Activated CD4-positive, CD25-positive, alpha-beta regulatory T cell treated with anti-CD3 and anti-CD28 coated beads, Interleukin-2, amount 50 U/mL, for 16 hours (primary cell): ENCODE data around the gene MED13L.

Experiments used
- DNase-seq: peaks from one replicate; pipeline ENCODE4 v3.0.0-alpha.2; 2020; ENCODE audit warnings: low read depth, low spot score

The MED13L gene

DNA sequence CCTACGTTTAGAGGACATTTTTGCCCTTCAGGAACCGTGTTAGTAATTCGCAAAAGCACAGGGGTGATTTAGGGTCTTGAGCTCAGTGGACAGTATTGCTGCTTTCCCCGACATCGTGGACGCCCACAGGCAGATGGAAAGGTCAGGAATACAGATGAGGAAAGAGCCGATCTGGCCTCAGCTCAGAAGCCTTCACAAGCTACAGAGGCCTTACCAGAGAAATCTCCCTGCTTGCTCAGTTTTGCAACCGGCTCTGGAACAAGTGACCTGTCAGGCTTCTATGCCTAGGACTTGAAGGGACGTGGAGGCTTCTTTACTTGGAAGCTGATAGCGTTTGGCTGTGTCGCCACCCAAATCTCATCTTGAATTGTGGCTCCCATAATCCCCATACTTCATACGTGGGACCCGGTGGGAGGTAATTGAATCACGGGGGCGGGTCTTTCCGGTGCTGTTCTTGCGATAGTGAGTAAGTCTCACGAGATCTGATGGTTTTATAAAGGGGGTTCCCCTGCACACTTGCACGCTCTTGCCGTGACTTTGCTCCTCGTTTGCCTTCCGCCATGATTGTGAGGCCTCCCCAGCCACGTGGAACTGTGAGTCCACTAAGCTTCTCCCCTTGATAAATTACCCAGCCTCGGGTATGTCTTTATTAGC is 332.5 kb downstream of the MED13L start:
- no peak for DNase-seq

DNA sequence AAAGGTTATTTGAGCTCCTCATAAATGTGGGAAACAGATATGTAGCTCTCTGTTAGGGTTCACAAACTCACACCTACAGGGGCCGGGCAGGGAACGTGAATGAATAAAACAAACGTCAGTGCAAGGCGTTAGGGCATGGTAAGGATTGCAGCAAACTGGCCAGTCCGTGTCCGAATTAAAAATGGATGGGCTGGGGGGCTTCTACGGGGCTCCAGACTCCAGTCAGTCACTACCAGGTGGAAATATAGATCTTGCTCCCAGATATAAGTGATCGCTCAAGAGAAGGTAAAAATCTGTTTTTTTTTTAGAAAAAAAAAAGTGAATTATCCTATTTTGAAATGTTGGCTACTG is 333.1 kb downstream of the MED13L start:
- DNase-seq = no peak

DNA sequence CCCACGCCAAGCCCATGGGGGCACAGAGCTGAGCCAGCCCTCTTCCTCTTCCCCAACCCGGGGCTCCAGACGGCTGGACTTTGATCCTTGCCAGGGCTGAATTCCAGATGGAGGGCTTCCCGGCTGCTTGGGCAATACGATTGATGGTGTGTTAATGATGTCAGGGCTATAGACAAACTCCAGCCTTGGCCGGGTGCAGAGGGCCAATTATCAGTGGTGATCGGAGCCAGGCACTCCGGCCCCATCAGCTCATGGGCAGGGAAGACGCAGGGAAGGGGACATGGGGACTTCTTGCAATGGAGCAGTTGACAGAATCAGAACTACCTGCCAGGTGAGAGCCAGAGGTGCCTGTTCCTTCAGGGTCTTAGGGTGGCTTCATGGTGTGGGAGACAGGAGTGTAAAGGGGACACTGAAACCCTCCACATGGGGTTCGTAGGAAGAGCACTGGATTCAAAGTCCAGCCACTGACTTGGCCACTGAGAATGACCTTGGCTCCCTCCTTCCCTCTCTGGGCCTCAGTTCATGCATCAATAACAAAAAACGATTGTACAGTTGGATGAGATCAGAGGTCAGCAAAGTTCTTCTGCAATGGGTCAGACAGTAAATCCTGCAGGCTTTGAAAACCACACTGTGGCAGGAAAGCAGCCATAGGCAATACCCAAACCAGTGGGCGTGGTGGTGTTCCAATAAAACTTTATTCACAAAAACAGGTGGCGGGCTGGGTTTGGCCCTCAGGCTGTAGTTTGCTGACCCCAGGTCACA is 333.7 kb downstream of the MED13L start:
- no peak for DNase-seq

DNA sequence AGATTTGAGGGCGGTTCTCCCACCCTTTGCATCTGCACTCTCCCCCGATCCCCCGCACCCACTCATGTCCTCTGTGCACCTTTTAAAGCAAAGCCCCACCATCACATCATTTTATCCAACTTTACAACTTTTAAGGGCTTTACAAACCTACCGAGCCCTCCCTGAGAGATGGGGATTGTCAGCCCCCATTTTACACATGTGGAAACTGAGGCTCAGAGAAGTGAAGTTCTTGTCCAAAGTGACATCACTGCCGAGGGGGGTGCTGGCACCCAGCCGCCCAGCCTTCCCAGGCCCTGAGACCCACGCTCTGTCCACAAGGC is 334.2 kb downstream of the MED13L start:
- no peak for DNase-seq

DNA sequence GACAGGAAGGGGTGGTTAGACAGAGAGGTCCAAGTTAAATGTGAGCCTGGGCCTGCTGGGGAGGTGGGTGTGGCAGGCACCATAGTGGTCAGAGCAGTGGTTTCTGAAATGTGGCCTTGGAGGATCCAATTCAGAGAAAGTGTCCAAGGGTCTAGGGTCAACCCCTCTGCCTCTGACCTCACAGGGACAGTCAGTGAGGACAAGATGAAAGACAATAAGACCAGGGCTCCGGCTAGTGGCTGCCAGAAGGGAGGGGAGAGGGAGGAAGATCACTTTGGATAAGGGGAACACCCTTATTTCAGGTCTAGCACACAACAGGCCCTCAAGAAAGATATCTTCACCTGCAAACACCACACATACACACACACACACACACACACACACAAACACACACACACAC is 335.1 kb downstream of the MED13L start:
- DNase-seq = no peak

DNA sequence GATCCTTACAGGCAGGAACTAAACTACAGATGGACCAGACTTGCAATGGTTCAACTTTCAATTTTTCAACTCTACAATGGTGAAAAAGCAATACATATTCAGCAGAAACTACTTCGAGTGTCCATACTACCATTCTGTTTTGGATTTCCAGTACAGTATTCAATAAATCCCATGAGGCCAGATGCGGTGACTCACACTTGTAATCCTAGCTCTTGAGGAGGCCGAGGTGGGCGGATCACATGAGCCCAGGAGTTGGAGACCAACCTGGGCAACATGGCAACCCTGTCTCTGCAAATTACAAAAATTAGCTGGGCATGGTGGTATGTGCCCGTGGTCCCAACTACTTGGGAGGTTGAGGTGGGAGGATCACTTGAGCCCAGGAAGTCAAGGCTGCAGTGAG is 336.1 kb downstream of the MED13L start:
- DNase-seq = no peak

DNA sequence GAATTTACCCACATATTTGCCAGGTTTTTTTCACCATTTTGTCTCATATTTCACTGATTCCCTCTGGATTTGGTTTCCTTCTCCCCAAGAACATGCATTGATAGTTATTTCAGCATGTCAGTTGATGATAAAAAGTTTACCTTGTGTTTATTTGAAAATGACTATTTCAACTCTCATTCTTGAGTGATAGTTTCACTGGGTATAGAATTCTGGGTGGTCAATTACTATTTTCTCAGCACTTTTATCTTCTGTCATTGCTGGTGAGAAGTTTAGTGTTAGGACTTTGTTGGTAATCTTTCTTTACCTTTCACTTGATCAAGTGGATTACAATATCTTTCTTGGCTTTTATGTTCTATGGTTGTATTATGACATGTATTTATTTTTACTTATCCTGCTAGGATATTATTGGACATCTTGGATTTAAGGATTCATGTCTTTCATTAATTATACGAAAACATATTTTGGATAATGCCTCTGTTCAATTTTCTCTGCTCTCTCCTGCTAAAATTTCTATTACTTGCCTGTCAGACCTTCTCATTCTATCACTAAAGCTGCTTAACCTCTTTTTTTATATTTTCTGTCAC is 338.6 kb downstream of the MED13L start:
- no peak for DNase-seq

DNA sequence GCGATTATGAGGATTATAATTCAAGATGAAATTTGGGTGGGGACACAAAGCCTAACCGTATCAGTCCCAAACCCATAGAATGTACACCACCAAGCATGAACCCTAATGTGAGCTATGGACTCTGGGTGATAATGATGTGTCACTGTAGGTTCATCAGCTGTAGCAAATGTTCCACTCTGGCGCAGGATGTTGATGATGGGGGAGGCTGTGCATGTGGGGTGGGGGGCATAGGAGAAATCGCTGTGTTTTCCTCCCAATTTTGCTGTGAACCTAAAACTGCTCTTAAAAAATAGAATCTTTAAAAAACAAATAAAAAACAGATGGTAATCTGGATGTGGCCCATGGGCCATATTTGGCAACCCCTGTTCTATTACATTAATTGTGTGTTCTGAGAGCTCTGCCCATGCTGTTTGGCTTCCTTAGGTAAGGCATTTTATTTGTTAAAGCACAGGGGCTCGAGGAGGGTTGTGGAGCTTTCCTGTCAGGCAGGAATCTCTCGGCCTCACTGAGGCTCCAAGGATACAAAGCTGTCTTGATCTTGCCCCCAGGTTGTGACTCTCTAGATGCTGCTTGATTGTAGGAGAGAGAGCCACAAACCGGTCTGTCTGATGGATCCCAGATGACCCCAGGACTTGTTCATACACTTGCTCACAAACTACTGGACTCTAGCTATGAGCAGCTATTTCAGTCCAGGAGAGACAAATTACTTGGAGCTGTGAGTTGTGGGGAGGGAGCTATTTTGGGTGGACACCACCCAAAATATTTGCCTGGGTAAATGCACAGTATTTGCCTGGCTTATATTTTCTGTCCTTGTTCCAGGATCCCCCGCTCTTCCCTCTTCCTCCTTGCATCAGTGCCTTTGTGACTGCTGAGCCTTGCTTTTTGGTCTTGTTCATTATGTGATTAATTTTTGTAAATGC is 340.2 kb downstream of the MED13L start:
- no peak for DNase-seq

DNA sequence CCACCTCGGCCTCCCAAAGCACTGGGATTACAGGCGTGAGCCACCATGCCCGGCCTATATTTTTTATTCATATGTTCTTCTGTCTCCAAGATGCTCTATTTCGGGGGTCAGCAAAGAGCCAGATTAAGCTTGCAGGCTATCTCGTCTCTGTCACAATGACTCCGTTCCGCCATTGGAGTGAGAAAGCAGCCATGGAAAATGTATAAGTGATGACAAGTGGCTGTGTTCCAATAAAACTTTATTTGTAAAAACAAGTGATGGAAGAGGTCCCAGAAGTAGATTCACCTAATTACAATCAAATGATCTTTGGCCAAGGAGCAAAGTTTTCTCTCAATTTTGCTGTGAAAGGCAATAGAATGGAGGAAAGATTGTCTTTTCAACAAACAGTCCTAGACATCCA is 342.6 kb downstream of the MED13L start:
- DNase-seq = no peak

DNA sequence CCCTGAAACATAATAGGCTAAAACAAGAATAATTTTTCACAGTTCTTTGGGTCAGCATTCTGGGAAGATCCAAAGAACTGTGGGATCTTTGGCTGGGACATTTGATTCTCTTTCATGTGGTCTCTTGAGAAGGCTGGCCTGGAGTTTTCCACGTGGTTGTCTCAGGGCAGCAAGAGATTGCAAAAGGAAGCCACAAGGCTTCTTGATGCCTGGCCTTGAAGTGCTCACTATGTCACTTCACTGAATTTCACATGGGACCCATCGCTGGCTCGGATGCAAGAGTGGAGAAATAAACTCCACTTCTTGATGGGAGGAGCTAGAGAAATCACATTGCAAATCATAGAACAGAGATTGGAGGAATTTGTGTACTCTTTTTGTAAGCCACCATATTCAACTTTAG is 343.4 kb downstream of the MED13L start:
- no peak for DNase-seq

DNA sequence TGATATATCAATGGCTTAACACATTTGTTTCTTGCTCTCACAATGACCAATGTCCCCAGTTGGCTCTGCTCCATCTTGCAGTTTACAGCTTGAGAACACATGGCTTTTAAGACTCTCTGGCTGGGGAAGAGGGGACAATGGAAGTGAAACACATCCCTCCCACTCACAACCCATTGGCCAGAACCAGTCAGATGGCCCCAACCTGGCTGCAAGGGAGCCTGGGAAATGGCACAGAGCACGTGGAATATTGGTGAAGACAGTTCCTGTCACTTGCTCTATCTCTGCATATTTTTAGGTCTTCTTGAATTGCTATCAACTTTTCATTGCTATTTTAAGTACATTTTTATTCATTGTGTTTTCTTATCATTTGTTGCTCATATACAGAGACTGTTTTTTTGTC is 345.4 kb downstream of the MED13L start:
- DNase-seq = no peak

DNA sequence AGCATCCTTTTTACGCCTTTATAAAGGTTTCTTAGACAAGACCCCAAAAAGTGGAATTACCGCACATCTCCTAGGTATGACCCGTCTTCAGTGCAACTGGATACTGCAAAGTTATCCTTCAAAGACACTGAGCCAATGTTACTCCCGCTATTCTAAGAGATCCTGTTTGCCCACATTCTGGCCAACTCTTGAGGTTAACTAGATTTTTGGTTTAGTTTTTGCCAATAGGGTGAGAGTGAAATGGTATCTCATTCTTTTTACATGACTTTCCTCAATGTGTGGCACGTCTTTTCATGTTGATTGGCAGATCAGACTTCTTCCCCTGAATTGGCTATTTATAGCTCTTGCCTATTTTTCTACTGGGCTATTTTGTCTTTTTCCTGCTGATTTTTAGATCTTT is 347.2 kb downstream of the MED13L start:
- no peak for DNase-seq

DNA sequence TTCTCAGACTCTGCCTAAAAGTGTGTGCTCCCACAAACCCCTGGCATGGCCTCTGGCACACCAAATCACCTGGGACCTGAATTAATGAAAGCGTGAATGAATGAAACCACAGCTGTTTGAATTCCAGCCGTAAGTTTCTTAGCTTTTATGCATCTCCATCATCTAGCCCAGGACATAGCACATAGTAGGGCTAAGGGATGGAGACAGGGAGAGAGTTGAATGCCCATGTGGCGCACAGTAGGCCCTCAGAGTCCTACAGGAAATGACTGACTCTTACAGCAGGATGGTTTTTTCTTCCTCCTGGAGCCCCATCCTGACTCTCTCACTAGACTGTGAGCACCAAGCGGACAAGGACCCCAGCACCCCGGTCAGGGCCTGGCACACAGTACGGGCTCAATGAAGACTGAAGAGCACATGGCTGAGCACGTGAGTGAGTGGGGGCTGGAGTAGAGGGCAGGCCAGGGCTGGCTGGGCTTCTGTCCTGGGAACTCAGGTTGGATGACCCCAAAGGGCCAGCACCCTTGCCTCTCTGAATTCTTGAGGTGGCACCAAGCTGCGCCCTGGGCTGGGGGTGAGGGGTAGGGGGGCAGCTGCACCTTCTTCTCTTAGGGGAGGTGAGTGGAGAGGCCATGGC is 351.3 kb downstream of the MED13L start:
- DNase-seq = no peak

DNA sequence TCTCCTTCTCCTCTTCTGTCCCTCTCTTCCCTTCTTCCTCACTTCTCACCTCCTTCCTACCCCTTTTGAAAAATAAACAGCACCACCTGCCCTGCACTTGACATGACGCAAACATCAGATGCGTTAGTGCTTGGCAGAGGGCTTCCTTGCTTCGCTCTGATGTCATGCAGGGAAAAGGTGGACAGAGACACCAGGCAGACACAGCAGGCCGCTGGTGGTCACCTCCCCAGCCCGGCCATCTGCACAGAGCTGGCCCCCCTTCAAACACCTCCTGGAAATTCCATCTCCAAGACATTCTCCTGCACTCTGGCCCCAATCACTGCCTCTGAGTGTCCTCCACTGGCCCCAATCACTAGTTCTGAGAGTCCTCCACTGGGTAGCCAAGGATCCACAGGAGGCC is 353.6 kb downstream of the MED13L start:
- DNase-seq = no peak

DNA sequence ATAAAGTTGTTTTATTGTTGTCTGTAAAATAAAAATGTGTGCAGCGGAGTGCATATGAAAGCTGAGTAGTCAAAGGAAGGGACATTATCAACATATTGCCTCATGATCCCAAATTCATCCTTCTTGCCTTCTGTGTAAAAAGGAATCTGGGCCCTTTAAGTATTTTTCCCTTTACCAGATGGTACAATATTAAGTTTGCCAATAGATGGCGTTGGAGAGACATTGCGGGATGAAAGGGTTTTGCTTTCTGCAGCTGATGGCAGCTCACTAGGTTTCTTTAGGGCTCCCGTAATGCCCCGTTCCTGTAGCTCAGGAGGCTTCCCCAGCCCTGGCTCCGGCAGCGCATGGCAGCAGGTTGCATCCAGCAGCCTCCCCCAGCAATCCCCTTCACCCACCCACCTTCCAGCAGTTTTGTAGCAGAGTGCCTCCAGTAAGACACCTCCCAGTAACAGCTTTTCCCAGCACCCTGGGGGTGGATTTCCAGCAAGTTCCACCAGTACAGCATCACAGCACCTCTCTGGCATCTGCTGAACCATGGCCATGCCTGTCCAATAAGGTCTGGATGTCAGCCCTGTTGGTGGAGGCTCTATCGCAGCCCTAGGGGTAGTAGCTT is 354.4 kb downstream of the MED13L start:
- DNase-seq = no peak

DNA sequence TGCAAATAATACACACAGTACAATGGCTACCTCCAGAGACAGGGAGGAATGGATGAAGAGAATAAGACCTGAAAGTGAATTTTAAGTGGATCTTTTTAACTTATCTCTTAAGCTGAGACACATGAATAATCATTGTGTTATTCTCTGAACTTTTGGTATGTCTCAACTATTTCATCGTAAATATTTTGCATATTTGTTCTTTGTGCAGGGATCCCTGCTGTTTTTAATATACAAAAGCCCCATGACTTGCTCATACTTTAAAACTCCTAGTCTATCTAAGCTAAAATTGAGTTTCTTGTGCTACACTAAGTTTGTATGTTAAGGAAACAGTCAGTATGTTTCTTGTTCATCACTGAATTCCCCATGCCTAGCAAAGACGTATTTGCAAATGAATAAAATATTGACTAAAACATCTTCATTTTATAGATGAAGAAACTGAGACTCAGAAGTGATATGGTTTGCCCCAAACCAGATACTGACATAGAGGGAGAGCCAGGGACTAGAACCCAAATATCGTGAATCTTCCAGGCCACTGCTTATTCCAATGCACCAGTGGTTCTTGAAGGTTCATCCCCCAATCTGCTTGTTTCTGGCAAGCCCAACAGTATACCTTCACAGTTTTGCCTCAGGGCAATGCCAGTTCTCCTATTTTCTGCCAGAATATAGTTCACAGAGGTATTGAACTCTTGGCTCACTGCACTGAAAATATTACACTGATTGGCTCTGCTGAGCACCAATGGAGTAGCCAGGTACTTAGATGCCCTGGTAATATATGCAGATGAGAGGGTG is 356.9 kb downstream of the MED13L start:
- no peak for DNase-seq

DNA sequence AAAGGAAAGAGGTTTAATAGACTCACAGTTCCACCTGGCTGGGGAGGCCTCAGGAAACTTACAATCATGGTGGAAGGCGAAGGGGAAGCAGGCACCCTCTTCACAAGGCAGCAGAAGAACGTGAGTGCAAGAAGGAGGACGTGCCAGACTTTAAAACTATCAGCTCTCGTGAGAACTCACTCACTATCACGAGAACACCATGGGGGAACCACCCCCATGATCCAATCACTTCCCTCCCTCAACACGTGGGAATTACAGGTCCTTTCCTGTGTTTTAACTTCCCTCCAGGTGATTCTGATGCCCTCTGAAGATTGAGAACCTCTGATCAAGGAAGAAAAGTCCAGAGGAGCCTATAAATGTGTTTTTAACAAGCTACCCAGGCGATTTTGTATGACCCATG is 358.7 kb downstream of the MED13L start:
- DNase-seq = no peak

DNA sequence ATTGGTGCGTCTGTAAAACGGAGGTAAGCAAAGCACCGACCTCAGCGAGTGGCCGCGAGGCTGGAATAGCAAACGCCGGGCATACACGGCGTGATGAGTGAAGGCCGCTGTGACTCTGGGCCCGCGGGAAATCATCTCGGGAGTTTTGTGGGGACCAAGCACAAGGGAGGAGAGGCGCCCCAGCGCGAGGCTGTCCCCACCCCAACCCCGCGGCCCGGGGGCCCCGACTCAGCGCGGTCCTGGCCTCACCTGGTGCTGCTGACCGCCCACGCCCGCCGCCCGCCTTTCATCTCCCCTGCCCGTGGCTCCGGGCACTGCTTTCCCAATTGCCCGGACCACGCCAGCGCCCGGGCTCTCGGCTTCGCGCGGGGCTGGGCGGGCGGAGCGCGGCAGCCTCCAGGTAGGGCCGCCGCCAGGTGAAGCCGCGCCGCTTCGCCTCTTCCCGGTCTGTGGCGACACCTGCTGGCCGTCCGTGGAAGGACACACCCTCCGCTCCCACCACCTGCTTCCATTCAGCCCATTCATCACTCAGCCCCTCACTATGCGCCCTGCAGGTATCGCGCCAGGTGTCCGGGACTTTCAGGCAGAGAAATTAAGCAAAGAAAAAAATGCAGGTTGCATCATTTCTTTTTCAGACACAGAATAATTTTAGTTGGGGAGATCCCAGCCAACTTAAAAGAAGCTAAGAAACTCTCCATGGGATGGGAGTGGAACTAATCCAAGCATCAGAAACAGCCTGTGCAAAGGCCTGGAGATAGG is 360.4 kb downstream of the MED13L start:
- DNase-seq = peak; percentile 50

DNA sequence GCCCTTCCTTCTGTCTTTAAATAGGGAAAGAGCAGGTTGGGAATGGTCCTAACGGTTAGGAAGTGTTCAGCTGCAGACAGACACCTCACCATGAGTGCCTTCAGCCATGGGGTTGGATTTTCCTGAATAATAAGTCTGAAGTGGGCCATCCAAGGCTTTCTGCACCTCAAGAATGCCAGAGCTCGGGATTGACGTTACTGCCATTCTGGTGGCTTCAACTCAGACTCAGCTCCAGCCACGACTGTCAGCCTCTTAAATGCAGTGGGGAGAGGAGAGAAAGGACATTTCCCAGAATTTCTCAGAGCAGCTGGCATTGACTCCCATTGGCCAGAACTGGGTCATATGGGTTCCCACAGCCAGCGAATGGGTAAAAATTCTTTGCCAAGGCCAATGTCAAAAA is 363.4 kb downstream of the MED13L start:
- no peak for DNase-seq

DNA sequence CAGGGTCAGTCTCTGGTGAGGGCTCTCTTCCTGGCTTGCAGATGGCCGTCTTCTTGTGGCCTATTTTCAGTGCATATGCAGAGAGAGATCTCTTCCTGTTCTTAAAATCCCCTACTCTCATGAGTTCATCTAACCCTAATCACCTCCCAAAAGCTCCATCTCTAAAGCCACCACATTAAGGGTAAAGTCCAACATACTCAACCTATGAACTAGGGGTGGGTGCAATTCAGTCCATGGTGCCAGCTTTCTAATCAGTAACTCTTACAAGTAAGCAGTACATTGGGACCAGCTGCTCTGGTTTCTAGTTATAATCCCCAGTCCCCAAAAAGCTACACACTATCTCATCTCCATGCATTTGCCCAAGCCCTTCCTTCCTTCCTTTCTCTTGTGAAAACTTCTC is 365.1 kb downstream of the MED13L start:
- no peak for DNase-seq
